ENCODE data around the gene ULK4.
A peak's percentile ranks its signal among the peaks of the same experiment; 100 is the strongest.

The ULK4 gene

DNA sequence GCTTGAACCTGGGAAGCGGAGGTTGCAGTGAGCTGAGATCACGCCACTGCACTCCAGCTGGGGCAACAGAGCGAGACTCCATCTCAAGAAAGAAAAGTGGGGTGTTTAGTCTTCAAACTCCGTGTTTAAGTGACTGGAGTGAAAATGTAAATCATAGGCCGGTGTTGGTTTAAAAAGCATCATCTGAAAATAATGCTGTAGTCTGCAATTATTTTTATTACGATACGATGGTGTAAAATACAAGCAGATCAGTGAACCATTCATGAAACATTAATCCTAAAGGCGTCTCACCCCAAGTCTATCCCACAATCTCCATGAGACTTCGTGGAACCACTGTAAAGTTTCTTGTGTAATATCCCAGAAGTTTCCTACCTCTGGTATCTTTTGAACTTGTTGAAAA lies 756.3 kb downstream of the ULK4 start:
- no peak for DNase-seq (ENCODE audit: low read depth in 1 of 2, low spot score in 1 of 2)
- no peak for TF ChIP-seq JUND (IDR thresholded peaks at IDR 0.05; ENCODE audit: low read depth)
- in situ Hi-C loops (cut with HindIII; ENCODE audit: low pct_unique_long_range_greater_than_20kb, low sequenced_read_pairs), result no loop called here

DNA sequence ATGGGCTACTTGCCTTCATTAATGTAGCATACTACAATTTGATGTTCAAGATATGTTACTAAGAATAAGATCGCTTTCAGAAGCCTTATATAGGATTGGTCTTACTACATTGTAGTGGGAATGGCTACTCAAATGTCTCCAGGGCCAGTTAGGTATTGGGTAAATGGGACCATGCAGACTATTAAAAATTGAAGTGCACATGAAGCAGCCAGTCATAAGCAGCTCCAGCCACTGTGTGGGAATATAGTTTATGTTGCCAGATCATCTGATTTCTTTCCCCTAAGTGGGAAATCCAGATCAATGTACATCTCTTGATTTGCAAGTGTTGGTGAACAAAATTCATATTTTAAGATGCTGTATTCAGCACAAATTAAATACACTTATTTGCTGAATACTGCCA lies 757.5 kb downstream of the ULK4 start:
- no peak for TF ChIP-seq JUND (IDR thresholded peaks at IDR 0.05; ENCODE audit: low read depth)
- in situ Hi-C loops (cut with HindIII; ENCODE audit: low pct_unique_long_range_greater_than_20kb, low sequenced_read_pairs), result no loop called here
- DNase-seq (ENCODE audit: low read depth in 1 of 2, low spot score in 1 of 2), result no peak

DNA sequence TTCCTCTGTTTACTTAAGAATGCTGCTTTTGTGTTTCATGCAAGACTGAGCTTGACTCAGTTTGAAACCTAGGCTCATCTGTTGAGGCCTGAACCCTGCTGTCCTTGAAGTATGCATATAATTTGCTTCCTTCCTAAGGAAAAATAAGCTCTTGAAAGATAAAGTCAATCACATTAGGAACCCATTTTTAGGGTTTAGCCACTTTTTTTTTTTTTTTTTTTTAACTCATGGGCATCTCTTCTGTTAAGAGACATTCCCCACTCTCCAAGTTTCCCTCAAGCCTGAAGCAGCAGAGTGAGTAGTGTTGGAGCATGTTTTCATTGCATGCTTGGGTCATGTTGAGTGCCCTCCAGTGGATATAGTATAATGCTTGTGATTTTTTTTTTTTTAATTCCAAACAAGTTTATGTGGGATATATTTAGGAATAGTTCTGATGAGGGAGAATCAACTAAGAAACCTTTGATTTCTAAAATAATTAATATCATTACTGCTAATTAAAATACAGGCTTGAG lies 759.0 kb downstream of the ULK4 start:
- in situ Hi-C loops (cut with HindIII; ENCODE audit: low pct_unique_long_range_greater_than_20kb, low sequenced_read_pairs), result no loop called here
- no peak for TF ChIP-seq JUND (IDR thresholded peaks at IDR 0.05; ENCODE audit: low read depth)
- peak; percentile 41 to 68 for DNase-seq (ENCODE audit: low read depth in 1 of 2, low spot score in 1 of 2)

DNA sequence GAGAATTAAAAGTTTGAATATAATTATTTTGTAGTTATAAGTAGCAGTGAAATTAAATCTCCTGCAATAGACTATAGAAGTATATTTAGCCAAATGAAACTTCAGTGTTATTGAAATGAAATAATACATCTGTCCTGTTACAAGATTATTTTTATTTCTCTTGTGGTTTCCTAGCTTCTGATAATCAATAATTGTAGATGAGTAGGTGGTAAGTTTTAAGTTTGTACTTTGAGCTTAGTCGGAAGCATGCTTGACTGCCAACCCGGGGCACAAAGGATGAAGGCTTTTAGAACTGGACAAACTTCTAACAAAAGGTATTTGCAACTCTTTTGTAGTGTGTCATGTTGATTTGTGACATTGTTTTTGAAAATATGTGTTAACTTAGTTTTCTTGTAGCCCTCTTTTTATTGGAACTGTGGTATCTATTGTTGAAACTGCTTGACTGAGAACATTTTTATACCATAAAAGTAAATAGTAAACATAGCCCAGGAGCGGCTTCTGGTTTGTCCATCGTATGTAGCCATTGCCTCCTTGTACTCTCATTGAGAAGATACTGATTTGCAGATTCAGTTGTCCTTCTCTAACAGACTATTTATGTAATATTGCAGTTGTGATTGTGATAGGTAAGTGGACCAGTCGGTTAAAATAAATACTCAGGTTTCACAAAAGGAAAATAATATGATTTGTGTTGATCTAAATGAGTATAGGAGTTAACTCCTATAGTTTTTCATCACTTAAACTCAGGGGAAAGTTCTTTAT lies 759.6 kb downstream of the ULK4 start:
- in situ Hi-C loops (cut with HindIII; ENCODE audit: low pct_unique_long_range_greater_than_20kb, low sequenced_read_pairs), result no loop called here
- no peak for DNase-seq (ENCODE audit: low read depth in 1 of 2, low spot score in 1 of 2)
- no peak for TF ChIP-seq JUND (IDR thresholded peaks at IDR 0.05; ENCODE audit: low read depth)

DNA sequence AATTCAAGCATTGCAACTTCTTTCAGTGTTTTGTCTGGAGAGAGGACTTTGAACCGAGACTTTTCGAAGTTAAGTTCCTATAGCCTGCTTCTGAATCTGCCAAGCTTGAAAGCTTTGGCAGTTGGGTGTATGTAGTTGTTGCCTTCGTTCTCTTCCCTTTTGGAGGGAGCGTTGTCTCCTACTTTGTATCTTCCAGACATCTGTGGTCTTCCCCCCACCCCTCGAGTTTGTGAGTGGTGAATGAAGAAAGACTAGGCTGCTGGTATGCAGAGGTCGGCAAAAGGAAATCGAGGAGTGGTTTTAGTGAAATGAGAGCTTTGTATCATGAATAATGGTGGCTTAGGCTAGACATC lies 761.3 kb downstream of the ULK4 start:
- peak in 1 of 2 experiments; percentile 35 for DNase-seq (ENCODE audit: low read depth in 1 of 2, low spot score in 1 of 2)
- no peak for TF ChIP-seq JUND (IDR thresholded peaks at IDR 0.05; ENCODE audit: low read depth)
- in situ Hi-C loops (cut with HindIII; ENCODE audit: low pct_unique_long_range_greater_than_20kb, low sequenced_read_pairs), result no loop called here

DNA sequence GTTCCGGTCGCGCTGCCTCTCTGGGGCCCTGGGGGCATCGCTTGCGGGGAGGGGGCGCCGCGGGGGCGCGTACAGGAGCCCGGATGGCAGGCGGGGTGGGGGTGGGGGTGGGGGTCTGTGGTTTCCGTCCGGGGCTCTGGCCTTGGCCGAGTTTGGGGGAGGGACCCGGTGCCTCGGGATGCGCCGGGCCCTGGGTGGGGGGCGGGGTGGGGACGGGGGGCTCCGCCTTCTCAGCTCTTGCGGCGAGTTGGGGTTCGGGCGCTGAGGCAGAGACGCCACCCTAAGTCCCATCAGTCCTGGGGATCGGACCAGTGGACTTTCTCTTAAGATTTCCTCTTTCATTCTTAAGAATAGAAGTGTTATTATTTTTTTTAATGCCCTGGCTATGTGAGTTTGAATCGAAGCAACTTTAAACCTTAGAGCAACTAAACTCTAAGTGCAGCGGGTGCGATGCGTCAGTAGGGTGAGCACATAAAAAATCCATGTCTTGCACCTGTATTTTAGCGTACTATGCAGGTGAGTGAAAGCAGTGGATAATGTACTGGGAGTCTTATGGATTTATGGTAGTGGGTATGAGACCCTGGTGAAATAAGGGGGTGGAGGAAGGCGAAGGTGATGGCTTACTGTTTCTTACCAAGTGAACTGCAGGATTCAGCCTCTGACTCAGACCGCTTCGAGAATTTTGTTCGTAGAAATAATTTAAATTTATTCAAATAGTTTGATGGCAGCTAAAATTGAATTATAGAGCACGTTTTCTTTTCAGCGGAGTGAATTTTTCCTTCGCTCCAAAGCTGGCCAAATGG lies 761.8 kb downstream of the ULK4 start:
- peak; percentile 40 to 44 for DNase-seq (ENCODE audit: low read depth in 1 of 2, low spot score in 1 of 2)
- TF ChIP-seq JUND (IDR thresholded peaks at IDR 0.05; ENCODE audit: low read depth), result no peak
- in situ Hi-C loops (cut with HindIII; ENCODE audit: low pct_unique_long_range_greater_than_20kb, low sequenced_read_pairs), result no loop called here

DNA sequence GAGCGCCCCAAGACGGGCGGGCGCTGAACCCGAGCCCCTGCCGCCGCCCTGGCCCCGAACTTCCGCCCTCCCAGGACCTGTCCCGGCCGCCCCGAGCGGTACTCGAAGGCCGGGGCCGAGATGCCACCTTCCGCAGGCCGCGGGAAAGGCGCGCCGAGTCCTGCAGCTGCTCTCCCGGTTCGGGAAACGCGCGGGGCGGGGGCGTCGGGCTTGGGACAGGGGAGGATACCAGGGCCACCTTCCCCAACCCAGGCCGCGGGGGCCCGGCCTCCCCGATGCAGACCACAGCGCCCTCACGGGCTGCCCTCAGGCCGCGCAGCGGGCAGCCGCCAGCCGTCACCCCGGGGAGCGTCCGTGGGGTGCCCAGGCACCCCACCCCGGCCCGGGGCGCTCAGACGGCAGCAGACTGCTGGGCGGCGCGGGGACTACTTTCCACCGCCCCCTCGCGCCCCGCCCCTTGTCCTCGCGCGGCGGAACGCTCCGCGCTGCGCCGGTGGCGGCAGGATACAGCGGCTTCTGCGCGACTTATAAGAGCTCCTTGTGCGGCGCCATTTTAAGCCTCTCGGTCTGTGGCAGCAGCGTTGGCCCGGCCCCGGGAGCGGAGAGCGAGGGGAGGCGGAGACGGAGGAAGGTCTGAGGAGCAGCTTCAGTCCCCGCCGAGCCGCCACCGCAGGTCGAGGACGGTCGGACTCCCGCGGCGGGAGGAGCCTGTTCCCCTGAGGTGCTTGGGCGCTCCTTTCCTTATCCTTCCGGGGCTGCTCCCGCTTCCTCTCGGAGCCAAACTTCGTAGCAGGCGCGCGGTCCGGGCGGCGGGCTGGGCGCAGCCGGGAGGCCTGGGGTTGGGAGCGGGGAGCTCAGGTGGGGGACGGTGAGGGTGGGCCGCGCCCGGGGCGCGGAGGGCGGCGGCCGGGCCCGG lies 762.7 kb downstream of the ULK4 start, which contains the start of gene CTNNB1:
TSS of gene CTNNB1 (plus strand) at position 556 of the 916 bp plus-strand sequence. CDS start 24,564 bp downstream, outside the sequence.
- peak; percentile 75 to 99 for DNase-seq (ENCODE audit: low read depth in 1 of 2, low spot score in 1 of 2)
- in situ Hi-C loops (cut with HindIII; ENCODE audit: low pct_unique_long_range_greater_than_20kb, low sequenced_read_pairs), result no loop called here
- TF ChIP-seq JUND (IDR thresholded peaks at IDR 0.05; ENCODE audit: low read depth), result peak; percentile 52; the same call in 1 of the 2 replicates

DNA sequence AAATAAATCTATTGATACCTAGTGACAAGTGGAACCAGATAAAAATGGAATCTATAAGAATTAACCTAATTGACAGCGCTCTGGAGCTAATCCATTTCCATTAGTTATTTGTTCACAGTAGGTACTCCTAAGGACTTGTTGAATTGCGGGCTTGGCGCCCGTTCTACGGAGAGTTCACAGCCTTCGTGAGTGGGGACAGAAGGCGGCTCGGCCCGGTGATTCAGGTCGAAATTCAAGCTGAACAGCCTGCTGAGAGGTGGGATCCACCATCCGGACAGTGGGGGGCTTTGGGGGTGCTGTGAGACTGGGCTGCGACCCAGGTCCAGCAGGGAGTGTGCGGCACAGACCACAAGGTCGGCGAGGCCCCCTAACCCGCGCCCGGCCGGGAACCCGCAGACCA lies 763.4 kb downstream of the ULK4 start:
- DNase-seq (ENCODE audit: low read depth in 1 of 2, low spot score in 1 of 2), result peak; percentile 16 to 56
- no peak for TF ChIP-seq JUND (IDR thresholded peaks at IDR 0.05; ENCODE audit: low read depth)
- in situ Hi-C loops (cut with HindIII; ENCODE audit: low pct_unique_long_range_greater_than_20kb, low sequenced_read_pairs), result no loop called here

DNA sequence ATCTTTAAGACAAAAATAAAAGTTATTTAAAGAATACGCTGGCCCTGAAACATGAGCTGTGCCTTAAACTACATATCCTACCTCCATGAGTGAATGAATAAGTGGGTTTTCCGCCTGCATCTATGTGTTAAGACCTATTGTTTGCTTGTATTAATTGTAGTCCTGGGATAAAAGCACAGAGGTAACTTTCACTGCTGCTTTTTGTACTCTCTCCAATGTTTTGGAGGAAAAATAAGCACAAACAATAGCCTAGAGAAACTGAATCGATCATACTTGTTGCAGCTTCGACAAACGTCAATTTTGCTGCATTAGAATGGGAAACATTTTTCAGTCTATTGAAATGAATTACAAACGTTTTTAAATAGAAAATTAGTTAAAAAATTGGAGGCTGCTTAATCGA lies 763.9 kb downstream of the ULK4 start:
- no peak for DNase-seq (ENCODE audit: low read depth in 1 of 2, low spot score in 1 of 2)
- in situ Hi-C loops (cut with HindIII; ENCODE audit: low pct_unique_long_range_greater_than_20kb, low sequenced_read_pairs), result no loop called here
- TF ChIP-seq JUND (IDR thresholded peaks at IDR 0.05; ENCODE audit: low read depth), result no peak

Data from T47D (cell line).